Mammary epithelial cell (primary cell): ENCODE results near the gene EPB41L3.

ENCODE experiments used
- EZH2 ChIP-seq: IDR thresholded peaks from 2 replicates; pipeline ENCODE4 v1.6.1; 2012; ENCODE audit warnings: low read length, inconsistent platforms, borderline replicate concordance
- TF ChIP-seq, protein P1 (sequence below), 2 donors: IDR thresholded peaks in 1 of 2; conservative IDR thresholded peaks in 1 of 2; 2 replicates each; pipeline ENCODE4 v1.5.1; 2011 to 2012; ENCODE audit warnings: inconsistent platforms in 2 of 2, low read length in 2 of 2, mild to moderate bottlenecking in 2 of 2, control low read depth in 1 of 2, low read depth in 1 of 2; ENCODE audit not compliant: insufficient read depth in 1 of 2; ENCODE audit errors: extremely low read depth in 1 of 2

DNA sequence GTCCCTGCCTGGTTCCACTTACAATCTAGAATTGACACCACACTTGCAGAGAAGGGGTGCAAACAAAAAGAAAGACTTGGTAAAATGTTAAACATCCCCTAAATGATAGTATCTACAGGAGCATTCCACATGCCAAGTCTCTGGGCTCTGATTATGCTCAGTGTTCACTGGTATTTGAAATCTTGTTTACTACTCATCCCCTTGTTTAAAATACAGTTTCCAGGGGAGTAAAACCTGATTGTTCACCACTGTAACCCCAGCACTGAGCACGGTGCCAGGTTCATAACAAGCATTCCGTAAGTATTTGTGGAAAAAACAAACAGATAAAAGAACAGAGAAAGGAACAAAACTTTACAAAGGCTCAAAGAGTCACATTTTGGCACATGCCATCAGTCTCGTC lies 11.7 kb downstream of the EPB41L3 start:
- TF ChIP-seq EZH2: no peak
- TF ChIP-seq, protein P1, sequence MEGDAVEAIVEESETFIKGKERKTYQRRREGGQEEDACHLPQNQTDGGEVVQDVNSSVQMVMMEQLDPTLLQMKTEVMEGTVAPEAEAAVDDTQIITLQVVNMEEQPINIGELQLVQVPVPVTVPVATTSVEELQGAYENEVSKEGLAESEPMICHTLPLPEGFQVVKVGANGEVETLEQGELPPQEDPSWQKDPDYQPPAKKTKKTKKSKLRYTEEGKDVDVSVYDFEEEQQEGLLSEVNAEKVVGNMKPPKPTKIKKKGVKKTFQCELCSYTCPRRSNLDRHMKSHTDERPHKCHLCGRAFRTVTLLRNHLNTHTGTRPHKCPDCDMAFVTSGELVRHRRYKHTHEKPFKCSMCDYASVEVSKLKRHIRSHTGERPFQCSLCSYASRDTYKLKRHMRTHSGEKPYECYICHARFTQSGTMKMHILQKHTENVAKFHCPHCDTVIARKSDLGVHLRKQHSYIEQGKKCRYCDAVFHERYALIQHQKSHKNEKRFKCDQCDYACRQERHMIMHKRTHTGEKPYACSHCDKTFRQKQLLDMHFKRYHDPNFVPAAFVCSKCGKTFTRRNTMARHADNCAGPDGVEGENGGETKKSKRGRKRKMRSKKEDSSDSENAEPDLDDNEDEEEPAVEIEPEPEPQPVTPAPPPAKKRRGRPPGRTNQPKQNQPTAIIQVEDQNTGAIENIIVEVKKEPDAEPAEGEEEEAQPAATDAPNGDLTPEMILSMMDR (conservative IDR thresholded peaks at IDR 0.05 in 1 of 2, IDR thresholded peaks at IDR 0.05 in 1 of 2; ENCODE audit: extremely low read depth in 1 of 2, insufficient read depth in 1 of 2, low read depth in 1 of 2, low read length in 2 of 2): no peak
